HepG2 (cell line): ENCODE measurements around the gene UBE2O. TPM values are rescaled to one million over a fixed set of nuclear protein-coding genes. Genes with fewer than 3 reads are reported as not detected.

Experiments used
- AHR ChIP-seq: IDR thresholded peaks from 2 replicates; pipeline ENCODE4 v1.6.1; 2018; ENCODE audit warnings: missing genetic modification reagents, missing compliant biosample characterization
- CSRNP2 ChIP-seq: sonication (generic); formaldehyde crosslinking; conservative IDR thresholded peaks from 2 replicates; pipeline ENCODE4 v1.8.0; 2022; ENCODE audit warnings: low read depth, missing genetic modification reagents
- DR1 ChIP-seq: sonication (generic); formaldehyde crosslinking; IDR thresholded peaks from 2 replicates; pipeline ENCODE4 v1.8.0; 2021; ENCODE audit warnings: mild to moderate bottlenecking, missing genetic modification reagents, inconsistent platforms
- RARG ChIP-seq: sonication (generic); formaldehyde crosslinking; IDR thresholded peaks from 2 replicates; pipeline ENCODE4 v1.4.0; 2020; ENCODE audit warnings: low read depth, mild to moderate bottlenecking, missing genetic modification reagents
- SAFB2 ChIP-seq: sonication (generic); formaldehyde crosslinking; IDR thresholded peaks from 2 replicates; pipeline ENCODE4 v1.5.1; 2020; ENCODE audit warnings: missing genetic modification reagents, low read depth, mild to moderate bottlenecking, borderline replicate concordance
- TBP ChIP-seq: sonication (generic); formaldehyde crosslinking; IDR thresholded peaks from 2 replicates; pipeline ENCODE4 v1.5.0; 2020; ENCODE audit warnings: missing genetic modification reagents
- TBX2 ChIP-seq: sonication (generic); formaldehyde crosslinking; IDR thresholded peaks from 2 replicates; pipeline ENCODE4 v1.5.0; 2020; ENCODE audit warnings: missing genetic modification reagents, mild to moderate bottlenecking, borderline replicate concordance
- TMF1 ChIP-seq: sonication (generic); formaldehyde crosslinking; IDR thresholded peaks from 2 replicates; pipeline ENCODE4 v1.8.1; 2022; ENCODE audit warnings: low read depth, missing genetic modification reagents
- ZNF142 ChIP-seq: sonication (generic); formaldehyde crosslinking; IDR thresholded peaks from 2 replicates; pipeline ENCODE4 v1.4.0; 2020; ENCODE audit warnings: missing genetic modification reagents
- ZNF207 ChIP-seq: fragments of 450-650 bp; IDR thresholded peaks from 2 replicates; pipeline ENCODE4 v1.6.1; 2016; ENCODE audit warnings: antibody characterized with exemption, borderline replicate concordance
- ZNF331 ChIP-seq: sonication (generic); formaldehyde crosslinking; IDR thresholded peaks from 2 replicates; pipeline ENCODE4 v1.4.0; 2020; ENCODE audit warnings: missing genetic modification reagents
- ZNF609 ChIP-seq: sonication (generic); formaldehyde crosslinking; IDR thresholded peaks from 2 replicates; pipeline ENCODE4 v1.4.0; 2020; ENCODE audit warnings: mild to moderate bottlenecking, missing genetic modification reagents, borderline replicate concordance
- polyA plus RNA-seq, 8 experiments: library from polyadenylated mRNA; depleted of rRNA in 3 of 8; stranded (reverse) in 7 of 8; unstranded in 1 of 8; fragments of >200 nt; fragmentation: Illumina TruSeq in 4 of 8; extraction: Trizol in 4 of 8; gene quantifications; 2 replicates each; pipeline versions ENCODE4 v1.2.1 to v1.2.3, GENCODE V29; 2011 to 2016; ENCODE audit warnings: low read depth in 4 of 8, missing spikeins in 1 of 8, mixed read lengths in 1 of 8; ENCODE audit not compliant: insufficient read depth in 1 of 8
- total RNA-seq, 5 experiments: library from RNA; depleted of rRNA; stranded (reverse); fragments of >200 nt; fragmentation: Illumina TruSeq; extraction: Trizol; gene quantifications; 2 replicates each; pipeline ENCODE4 v1.2.3, GENCODE V29; 2016; ENCODE audit warnings: low read depth in 1 of 5
- TF ChIP-seq, protein P1 (sequence below): sonication (generic); IDR thresholded peaks from 2 replicates; pipeline ENCODE4 v1.6.1; 2016; ENCODE audit warnings: low read depth, borderline replicate concordance
- TF ChIP-seq, protein P2 (sequence below): sonication (generic); formaldehyde crosslinking; IDR thresholded peaks from 2 replicates; pipeline ENCODE4 v1.8.1; 2023; ENCODE audit warnings: missing genetic modification reagents, mild to moderate bottlenecking, borderline replicate concordance

UBE2O gene
- total and polyA plus RNA-seq, 2 of the 13 experiments (the other 11 are each of a cell fraction or from before 2014, with no cell fraction given): 21.5 to 23.5 TPM

GRCh38 chr17:76475302-76475701, 22.4 kb upstream of the UBE2O start (continued):
- TF ChIP-seq, protein P1, sequence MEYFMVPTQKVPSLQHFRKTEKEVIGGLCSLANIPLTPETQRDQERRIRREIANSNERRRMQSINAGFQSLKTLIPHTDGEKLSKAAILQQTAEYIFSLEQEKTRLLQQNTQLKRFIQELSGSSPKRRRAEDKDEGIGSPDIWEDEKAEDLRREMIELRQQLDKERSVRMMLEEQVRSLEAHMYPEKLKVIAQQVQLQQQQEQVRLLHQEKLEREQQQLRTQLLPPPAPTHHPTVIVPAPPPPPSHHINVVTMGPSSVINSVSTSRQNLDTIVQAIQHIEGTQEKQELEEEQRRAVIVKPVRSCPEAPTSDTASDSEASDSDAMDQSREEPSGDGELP: peak; percentile 2; the same call in 1 of the 2 replicates
- no peak for TF ChIP-seq DR1
- TF ChIP-seq TBX2: no peak
- no peak for TF ChIP-seq TMF1 (CRISPR knock-in tag)
- no peak for TF ChIP-seq ZNF142 (CRISPR knock-in tag)
- TF ChIP-seq ZNF331: no peak
- TF ChIP-seq RARG (CRISPR knock-in tag): no peak
- no peak for TF ChIP-seq ZNF207
- TF ChIP-seq, protein P2, sequence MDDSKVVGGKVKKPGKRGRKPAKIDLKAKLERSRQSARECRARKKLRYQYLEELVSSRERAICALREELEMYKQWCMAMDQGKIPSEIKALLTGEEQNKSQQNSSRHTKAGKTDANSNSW (CRISPR knock-in tag): no peak
- TF ChIP-seq CSRNP2 (CRISPR knock-in tag): no peak
- TF ChIP-seq AHR (CRISPR knock-in tag): no peak
- no peak for TF ChIP-seq TBP (CRISPR knock-in tag)
- 0 out of 2 replicates have a peak, but pooled peaks have one; percentile 21 for TF ChIP-seq ZNF609 (CRISPR knock-in tag)
- no peak for TF ChIP-seq SAFB2
